Measurements from ENCODE around the gene BAX. TPM values are rescaled to one million over a fixed set of nuclear protein-coding genes. Genes with fewer than 3 reads are reported as not detected.

Gene BAX
- total and polyA plus RNA-seq, 2 of the 13 experiments (the other 11 are each of a cell fraction or from before 2014, with no cell fraction given) = 139 to 176 TPM

DNA sequence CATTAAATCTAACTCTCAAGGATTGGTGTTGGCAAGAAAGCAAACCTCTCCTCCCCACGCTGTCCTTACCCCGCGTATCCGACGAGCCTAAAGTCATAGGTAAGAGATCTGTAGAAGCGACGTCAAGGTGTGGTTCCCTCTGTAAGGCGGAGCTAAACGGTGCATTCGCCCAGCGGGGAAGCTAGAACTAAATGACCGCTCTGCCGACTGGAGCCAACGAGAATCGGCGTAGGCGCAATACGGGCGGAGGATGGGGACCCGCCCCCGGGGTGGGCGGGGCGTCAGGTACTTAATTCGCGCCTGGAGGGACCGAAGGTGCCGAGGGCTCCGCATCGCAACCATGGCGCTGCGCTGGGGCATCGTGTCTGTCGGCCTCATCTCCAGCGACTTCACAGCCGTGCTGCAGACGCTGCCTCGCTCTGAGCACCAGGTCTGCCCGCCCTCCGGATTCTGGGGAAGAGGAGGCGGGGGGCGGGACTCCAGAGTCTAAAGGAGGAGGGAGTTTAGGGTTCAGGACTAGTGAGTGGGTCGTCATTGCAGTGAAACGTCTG lies 21.2 kb upstream of the BAX start, which contains the start of gene DHDH (continued):
- TF ChIP-seq ZBTB2 (CRISPR knock-in tag; IDR thresholded peaks at IDR 0.05; ENCODE audit: low read depth) (no peak), NFYC (CRISPR knock-in tag; IDR thresholded peaks at IDR 0.05) (peak; percentile 35; the same call in 1 of the 2 replicates), ZNF343 (CRISPR knock-in tag; IDR thresholded peaks at IDR 0.05) (no peak), NFKBIZ (CRISPR knock-in tag; IDR thresholded peaks at IDR 0.05) (0 out of 2 replicates have a peak, but pooled peaks have one; percentile 34), CREM (IDR thresholded peaks at IDR 0.05) (peak; percentile 21; the same call in 1 of the 2 replicates), CREM (CRISPR knock-in tag; IDR thresholded peaks at IDR 0.05) (no peak), RXRB (CRISPR knock-in tag; IDR thresholded peaks at IDR 0.05; ENCODE audit: borderline replicate concordance) (0 out of 2 replicates have a peak, but pooled peaks have one; percentile 15), ZNF44 (CRISPR knock-in tag; IDR thresholded peaks at IDR 0.05) (0 out of 2 replicates have a peak, but pooled peaks have one; percentile 17), HOXA5 (CRISPR knock-in tag; IDR thresholded peaks at IDR 0.05) (peak; percentile 49; the same call in 1 of the 2 replicates), TCF7L2 (IDR thresholded peaks at IDR 0.05; ENCODE audit: low read depth, low read length) (no peak), ZNF30 (CRISPR knock-in tag; IDR thresholded peaks at IDR 0.05) (no peak), NCOA1 (CRISPR knock-in tag; IDR thresholded peaks at IDR 0.05) (no peak), SMAD3 (CRISPR knock-in tag; IDR thresholded peaks at IDR 0.05) (no peak), ZNF12 (CRISPR knock-in tag; IDR thresholded peaks at IDR 0.05) (no peak), POLR2A (IDR thresholded peaks at IDR 0.05; ENCODE audit: insufficient read depth in 1 of 2, low read depth in 2 of 2, low read length in 2 of 2) (peak in 1 of 2 experiments; percentile 72; a peak in 2 of 4 replicates), DRAP1 (CRISPR knock-in tag; IDR thresholded peaks at IDR 0.05) (peak; percentile 63)
- TF ChIP-seq, protein P1, sequence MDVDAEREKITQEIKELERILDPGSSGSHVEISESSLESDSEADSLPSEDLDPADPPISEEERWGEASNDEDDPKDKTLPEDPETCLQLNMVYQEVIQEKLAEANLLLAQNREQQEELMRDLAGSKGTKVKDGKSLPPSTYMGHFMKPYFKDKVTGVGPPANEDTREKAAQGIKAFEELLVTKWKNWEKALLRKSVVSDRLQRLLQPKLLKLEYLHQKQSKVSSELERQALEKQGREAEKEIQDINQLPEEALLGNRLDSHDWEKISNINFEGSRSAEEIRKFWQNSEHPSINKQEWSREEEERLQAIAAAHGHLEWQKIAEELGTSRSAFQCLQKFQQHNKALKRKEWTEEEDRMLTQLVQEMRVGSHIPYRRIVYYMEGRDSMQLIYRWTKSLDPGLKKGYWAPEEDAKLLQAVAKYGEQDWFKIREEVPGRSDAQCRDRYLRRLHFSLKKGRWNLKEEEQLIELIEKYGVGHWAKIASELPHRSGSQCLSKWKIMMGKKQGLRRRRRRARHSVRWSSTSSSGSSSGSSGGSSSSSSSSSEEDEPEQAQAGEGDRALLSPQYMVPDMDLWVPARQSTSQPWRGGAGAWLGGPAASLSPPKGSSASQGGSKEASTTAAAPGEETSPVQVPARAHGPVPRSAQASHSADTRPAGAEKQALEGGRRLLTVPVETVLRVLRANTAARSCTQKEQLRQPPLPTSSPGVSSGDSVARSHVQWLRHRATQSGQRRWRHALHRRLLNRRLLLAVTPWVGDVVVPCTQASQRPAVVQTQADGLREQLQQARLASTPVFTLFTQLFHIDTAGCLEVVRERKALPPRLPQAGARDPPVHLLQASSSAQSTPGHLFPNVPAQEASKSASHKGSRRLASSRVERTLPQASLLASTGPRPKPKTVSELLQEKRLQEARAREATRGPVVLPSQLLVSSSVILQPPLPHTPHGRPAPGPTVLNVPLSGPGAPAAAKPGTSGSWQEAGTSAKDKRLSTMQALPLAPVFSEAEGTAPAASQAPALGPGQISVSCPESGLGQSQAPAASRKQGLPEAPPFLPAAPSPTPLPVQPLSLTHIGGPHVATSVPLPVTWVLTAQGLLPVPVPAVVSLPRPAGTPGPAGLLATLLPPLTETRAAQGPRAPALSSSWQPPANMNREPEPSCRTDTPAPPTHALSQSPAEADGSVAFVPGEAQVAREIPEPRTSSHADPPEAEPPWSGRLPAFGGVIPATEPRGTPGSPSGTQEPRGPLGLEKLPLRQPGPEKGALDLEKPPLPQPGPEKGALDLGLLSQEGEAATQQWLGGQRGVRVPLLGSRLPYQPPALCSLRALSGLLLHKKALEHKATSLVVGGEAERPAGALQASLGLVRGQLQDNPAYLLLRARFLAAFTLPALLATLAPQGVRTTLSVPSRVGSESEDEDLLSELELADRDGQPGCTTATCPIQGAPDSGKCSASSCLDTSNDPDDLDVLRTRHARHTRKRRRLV (CRISPR knock-in tag; IDR thresholded peaks at IDR 0.05) = no peak
- TF ChIP-seq, protein P2, sequence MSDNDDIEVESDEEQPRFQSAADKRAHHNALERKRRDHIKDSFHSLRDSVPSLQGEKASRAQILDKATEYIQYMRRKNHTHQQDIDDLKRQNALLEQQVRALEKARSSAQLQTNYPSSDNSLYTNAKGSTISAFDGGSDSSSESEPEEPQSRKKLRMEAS (IDR thresholded peaks at IDR 0.05) = peak; percentile 37; the same call in 1 of the 2 replicates
- TF ChIP-seq, protein P3, sequence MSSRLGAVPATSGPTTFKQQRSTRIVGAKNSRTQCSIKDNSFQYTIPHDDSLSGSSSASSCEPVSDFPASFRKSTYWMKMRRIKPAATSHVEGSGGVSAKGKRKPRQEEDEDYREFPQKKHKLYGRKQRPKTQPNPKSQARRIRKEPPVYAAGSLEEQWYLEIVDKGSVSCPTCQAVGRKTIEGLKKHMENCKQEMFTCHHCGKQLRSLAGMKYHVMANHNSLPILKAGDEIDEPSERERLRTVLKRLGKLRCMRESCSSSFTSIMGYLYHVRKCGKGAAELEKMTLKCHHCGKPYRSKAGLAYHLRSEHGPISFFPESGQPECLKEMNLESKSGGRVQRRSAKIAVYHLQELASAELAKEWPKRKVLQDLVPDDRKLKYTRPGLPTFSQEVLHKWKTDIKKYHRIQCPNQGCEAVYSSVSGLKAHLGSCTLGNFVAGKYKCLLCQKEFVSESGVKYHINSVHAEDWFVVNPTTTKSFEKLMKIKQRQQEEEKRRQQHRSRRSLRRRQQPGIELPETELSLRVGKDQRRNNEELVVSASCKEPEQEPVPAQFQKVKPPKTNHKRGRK (CRISPR knock-in tag; IDR thresholded peaks at IDR 0.05) = no peak
